GM19397 (cell line): ENCODE data around the gene VASN.
"Not testable (repeated sequence)": the region's sequence is repeated elsewhere in the genome, so short reads cannot be mapped to it uniquely, and the experiment has no call there.

ENCODE experiments used
- ATAC-seq: cut with Tn5 transposase; IDR thresholded peaks from one replicate; pipeline ENCODE4 v1.9.1; 2021; ENCODE audit warnings: mild to moderate bottlenecking, moderate library complexity; ENCODE audit not compliant: unreplicated experiment

Gene VASN

DNA sequence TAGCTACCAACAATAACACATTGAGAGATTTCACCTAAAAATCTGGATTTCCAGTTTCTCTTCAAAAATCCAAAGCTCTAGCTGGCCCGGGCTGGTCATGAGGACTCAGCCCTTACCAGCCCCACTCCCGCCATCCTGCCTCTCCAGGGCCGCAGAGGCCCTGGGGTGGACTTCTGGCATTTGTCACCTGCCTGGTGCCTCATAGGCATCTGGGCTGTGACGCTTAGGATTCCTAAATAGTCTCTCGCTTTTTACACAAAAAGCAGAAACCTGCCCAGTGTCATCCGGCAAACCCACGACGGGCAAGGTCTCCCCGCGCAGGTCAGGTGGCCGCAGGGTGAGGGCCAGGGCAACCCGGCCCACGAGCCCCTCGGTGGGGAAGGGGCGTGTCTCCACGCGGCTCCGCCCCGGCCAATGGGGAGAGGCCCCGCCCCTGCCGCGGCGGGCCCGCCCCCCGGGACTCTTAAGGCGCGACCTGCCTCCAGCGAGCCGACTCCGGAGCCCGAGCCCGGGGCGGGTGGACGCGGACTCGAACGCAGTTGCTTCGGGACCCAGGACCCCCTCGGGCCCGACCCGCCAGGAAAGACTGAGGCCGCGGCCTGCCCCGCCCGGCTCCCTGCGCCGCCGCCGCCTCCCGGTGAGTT, at the start of gene VASN:
Gene VASN (plus strand): TSS at position 492 of the 644 bp plus-strand sequence. CDS start 9,030 bp downstream, outside the sequence.
- peak; percentile 70 for ATAC-seq

DNA sequence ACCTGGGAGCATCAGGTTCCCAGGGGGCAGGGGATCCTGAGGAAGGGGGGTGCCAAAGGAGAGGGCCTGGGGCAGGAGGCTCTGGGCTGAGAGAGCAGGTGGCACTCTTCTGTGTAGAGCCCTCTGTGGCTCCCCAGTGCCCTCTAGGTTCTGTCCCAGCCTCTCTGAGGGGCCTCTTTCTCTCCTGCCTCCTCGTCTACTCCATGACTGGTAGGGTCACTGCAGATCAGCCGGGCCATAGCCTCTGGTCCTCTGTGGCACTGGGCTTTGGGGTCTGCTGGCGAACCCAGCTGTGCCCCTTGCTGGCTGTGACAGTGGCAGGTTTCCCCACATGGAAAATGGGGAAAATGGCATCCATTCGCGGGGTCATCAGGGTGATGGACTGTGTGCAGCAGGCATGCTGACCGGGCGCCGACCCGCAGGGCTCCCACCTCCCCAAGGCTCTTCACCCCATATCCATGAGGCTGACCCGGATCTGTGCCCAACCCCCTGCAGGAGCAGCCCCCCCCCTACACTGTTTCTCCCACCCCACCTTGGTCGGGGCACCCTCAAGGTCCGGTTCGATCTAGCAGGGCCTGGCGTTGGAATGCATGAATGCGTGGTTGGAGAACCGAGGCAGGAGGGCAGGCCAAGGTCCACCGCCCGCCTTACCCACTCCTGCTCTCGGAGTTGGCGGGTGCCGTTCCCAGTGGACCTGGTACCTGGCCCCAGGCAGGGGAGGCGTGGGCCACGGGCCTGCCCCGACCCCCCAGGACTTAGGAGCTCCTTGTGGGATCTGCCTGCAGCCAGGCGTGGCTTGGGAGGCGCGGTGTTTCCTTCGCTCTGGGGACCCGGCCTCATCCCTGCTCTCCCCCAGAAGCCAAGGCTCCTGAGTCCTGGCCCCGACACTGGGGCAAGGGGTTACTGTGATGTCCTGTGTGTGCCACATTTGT, 49.3 kb upstream of the VASN start:
- no peak for ATAC-seq

DNA sequence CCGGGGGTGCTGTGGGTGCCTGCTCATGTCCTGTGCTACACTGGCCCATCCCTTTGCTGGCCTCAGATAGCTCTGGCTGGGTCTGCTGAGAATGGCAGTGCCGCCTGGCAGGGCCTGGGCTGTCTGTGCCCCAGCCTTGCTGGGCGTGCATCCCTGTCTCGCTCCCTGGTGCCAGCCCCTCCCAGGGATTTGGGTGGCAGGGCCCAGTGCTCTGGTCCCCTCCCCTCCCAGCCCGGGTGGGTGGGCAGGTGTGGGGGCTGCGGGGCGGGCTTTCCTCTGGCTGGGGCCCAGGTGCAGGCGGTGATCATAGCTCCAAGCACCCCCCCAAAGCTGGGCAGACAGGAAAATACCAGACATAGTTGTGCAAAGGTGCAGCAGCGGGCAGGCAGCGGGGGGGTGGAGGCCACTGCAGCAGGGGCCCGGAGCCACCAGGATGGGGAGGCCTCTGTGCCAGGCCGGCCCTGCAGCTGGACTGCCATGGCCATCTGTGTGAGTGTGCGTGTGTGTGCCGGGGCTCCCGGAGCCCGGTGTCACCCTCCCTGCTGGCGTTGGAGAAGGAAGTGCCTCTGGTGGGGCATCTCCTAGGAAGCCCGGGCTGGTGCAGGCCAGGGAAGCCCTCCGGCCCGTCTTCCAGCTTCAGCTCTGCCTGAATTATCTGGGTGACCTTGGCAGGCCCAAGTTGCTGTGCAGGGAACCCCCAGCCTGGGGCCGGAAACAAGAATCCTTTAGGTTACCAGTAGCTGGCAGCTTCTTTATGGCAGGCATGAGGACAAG, 48.4 kb upstream of the VASN start:
- ATAC-seq = no peak

DNA sequence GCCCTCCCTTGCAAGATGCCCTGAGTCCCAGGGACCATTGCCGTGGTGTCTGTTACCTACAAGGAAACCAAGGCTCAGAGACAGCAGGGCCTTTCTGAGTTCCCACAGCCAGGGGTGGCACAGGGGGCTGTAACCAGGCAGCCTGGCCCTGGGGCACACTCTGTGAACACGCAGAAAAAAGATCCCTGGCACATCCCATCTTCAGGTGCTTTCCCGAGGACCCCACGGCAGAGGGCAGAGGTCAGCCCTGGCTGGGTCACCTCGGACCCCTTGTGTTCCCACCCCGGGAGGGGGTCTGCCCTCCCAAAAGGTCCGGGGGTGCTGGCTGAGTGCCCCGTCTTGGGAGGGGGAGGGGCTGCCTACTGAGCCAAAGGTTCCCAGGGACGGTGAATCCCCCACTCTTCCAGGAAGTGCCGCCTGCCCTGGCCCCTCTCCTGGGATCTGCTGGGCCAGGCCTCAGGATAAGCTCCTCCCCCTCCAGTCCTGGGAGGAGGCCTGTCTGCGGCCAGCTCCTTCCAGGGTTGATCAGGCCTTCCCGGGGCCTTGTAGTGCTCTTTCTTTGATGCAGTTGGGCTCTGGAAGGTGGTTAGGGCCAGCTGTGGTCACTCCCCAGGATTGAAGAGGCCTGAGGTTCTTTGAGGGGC, 47.7 kb upstream of the VASN start:
- no peak for ATAC-seq

DNA sequence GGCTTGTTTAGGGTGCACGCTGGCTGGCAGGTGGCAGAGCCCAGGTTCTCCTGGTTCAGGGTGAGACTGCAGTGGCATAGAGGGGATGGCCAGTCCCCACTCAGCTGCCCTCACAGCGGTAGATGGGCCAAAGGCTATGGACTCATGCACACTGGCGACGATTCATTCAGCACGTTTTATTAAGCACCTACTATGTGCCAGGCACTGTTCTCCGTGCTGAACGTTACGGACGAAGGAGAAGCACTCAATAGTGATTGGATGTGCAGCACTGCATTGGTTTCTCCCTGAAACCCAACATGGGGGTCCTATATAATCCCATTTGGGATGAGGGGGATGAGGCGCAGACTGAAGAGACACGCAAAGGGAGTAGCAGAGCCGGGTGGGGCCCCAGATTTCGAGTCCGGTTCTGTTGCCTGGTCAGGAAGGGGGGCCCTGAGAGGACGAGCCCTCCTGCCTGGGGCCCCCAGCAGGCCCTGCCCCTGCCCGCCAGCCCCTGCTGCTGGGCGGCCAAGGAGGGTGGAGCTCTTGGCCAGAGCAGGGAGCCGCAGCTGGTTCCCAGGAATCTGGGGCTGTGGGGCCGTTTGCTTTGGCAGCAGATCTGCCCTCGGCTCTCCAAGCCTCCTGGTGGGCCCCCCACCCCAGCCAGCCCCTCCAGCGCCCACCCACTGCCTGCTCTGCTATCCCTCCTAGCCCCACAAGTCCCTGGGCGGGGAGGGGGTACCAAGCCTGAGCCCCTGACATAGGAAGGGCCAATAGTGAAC, 47.0 kb upstream of the VASN start:
- no peak for ATAC-seq

DNA sequence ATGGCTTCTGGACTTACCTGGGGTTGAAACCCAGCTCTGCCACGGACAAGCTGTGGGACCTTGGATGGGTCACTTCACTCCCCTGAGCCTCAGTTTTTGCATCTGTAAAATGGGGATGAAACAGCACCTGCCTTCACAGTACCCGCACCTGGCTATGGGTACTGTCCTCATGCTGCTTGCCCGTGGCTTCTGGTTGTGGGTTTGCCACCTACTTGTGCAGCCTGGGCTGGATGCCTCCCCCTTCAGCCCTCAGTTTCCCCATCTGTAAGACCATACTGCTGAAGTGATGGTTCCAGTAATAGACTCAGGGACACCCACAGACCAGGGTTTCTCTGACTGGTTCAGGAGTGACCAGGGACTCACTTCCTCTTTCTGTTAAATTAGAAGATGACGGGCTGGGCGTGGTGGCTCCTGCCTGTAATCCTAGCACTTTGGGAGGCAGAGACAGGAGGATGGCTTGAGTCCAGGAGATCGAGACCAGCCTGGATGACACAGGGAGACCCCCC, 46.3 kb upstream of the VASN start:
- no peak for ATAC-seq

DNA sequence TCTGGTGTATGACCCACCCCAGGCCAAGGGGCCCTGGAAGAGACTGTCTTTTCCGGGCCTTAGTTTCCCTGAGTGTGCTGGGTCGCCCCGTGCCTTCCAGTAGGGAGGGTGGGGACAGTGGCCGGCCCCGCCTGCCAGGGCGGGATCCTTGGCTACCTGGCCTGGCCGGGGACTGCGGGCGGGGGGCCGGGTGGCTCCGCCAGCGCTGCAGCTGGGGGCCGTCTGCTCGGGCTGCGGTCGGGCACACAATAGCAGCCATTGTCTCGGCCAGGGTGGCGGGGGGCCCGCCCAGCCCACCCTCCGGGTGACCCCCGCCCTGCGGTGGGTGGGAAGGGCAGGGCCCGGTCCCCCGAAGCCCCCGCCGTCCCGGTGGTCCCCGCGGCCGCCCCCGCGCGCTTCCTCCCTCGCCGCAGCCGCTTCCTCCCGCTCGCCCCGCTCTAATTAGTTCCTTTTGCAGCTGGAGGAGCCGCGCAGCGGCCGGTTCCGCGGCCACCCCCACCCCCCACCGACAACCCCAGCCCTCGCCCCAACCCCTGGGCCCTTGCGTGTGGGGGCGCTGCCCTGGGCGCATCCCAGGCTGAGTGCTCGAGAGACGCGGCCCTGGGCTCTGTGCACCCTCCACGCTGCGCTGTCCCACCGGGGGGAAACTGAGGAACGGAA, 44.1 kb upstream of the VASN start:
- no peak for ATAC-seq

DNA sequence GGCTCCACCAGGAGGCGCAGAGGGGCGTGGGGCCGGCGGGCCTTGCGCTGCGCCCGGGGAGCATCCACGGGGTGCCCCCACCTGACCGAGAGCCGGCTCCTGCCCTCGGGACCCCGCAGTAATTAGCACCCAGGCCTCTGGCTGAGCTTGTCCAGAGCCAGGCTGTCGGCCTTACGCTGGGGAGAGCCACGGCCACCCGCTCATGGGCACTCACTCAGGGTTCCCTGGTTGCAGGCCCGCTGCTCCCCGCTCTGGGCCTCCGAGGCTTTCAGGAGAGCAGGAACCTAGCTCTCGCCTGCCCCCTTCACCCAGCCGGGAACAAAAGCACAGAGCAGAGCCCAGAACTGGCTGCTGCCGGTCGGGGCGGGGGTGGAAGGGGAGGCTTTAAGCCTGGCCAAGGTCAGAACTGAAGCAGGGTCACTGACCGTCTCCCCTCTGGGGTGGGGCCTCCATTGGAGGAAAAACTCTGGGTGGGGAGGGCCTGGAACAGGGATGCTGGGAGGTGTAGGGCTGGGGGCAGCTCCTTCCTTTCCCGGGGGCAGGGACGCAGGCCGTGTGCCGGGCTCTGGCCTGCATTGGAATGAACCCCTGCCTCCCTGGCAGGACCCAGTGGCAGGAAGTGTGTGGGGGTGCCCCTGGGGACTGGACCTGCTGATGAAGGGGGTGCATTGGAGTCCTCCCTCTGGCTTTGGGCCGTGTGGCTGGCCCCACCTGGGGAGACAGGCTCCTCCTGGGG, 43.4 kb upstream of the VASN start:
- ATAC-seq = no peak

DNA sequence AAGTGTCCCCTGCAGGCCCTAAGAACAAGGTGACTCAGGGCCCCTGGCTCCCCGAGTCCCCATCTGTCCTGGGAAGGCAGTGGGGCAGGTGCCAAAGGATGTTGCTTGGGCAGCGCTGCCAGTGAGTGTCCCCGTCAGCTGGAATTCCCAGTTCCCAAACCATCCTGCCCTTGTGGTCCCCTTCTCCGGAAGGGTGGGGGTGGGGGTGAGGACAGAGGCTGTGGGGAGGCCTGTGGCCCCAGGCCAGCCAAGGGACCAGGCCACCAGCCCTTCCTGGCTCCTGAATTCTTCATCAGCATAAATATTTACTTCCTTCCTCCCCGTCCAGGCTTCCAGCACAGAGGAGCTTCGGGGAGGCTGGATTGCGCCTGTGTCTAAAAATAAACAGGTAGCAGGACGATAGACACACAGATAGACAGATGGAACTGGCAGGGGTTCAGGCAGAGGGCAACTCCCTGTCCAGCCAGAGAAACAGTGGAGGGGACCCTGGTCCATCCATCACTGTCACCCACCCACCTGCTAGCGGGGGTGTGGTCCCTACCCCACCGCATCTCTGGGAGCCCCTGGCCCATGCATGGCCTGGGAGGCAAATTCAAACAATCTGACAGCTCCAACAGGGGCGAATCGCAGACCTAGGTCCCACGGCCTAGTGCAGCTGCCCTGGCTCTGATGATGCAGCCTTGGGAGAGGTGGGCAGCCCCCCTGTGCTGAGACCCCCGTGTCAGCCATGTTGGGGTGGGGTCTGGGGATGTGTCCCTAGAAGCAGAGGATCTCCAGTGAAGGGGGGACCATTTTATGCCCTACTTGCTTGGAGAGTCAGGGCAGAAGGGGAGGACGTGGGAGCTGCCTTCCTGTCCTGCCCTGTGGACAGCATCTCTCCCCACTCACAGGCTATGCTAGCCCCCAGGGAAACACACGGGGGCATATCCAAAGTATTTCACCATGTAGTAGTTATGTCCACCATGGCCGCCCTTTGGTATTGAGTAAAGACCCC, 42.6 kb upstream of the VASN start:
- ATAC-seq = no peak

DNA sequence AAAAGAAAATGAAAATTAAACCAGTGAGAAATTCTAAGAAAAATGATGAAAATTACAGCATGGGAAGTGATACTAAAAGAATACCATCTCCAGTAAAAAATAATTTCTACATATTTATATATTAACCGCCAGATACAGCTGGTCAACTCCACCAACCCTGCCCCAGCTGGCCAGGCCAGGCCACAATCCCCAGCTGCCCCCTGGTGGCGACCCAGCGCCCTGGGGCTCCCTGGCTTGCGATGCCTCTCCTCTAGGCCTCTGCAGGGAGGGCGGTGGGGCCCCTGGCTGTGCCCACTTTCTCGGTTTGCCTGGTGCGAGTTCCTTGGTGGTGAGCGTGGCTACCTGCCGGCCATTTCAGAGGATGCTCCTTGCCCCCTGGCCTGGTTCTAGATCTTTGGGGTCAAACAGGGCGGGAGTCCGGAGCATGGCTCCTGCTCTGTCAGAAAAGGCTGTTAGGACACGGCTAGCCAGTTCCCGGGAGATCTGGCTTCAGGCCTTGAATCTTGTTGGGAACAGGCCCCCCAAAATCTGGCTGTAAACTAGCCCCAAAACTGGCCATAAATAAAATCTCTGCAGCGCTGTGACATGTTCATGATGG, 41.3 kb upstream of the VASN start:
- no peak for ATAC-seq

DNA sequence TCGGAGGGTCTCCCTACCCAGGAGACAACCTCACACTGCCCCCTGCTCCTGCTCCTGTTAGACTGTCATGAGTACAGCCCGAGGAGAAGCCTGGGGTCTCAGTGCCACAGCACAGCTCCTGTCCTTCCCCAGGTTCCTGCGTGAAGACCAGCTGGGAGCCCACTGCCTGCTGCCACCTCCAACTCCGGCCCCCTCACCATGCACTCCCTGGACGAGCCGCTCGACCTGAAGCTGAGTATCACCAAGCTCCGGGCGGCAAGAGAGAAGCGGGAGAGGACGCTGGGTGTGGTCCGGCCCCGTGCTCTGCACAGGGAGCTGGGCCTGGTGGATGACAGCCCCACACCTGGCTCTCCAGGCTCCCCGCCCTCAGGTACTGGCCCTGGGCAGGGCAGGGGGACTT, 39.6 kb upstream of the VASN start:
- no peak for ATAC-seq

DNA sequence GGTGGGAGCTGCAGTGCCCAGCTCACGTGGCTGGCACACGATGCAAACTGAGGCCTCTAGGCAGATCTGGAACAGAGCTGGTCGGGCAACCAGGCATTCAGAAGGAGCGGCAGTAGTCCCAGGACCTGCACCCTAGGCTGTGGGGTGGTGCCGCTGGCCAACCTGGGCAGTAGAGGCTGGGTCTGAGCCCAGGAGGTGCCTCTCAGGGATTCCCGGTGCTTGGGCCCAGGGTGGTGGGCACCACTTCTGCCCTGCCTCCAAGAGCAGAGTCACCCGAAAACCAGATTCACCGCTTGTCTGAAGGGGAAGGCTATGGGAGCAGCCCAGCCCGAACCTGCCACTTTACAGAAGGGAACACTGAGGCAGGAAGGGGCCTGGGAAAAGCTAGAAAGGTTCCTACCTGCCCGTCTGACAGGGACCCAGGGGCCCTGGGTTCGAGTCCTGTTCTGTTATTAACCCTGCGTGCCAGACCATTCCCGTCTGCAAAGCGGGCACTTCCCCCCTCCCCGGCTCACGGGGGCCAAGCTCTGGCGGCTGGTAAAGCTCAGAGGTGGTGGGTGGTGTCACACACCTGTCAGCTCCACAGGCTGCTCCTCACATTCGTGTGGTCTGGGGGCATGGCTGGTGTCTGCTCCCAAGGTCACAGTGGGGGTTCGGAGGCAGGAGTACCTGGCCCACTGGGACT, 38.9 kb upstream of the VASN start:
- no peak for ATAC-seq

DNA sequence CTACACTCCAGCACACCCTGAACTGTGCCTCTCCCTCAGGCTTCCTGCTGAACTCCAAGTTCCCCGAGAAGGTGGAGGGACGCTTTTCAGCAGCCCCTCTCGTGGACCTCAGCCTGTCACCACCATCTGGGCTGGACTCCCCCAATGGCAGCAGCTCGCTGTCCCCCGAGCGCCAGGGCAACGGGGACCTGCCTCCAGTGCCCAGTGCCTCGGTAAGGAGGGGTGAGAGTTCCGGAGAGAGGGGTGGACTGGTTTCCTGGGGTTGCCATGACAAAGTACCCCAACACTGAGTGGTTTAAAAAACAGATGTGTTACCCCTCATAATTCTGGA, 38.4 kb upstream of the VASN start:
- no peak for ATAC-seq

DNA sequence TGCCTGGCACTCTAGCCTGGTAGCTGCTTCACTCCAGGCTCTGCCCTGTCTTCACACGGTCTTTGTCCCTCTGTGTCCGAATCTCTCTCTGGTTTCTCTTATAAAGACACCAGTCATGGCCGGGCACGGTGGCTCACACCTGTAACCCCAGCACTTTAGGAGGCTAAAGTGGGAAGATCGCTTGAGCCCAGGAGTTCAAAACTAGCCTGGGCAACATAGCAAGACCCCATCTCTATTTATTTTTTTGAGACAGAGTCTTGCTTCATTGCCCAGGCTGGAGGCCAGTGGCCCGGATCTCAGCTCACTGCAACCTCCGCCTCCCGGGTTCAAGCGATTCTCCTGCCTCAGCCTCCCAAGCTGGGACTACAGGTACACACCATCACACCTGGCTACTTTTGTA, 37.9 kb upstream of the VASN start:
- ATAC-seq = not testable (repeated sequence)

DNA sequence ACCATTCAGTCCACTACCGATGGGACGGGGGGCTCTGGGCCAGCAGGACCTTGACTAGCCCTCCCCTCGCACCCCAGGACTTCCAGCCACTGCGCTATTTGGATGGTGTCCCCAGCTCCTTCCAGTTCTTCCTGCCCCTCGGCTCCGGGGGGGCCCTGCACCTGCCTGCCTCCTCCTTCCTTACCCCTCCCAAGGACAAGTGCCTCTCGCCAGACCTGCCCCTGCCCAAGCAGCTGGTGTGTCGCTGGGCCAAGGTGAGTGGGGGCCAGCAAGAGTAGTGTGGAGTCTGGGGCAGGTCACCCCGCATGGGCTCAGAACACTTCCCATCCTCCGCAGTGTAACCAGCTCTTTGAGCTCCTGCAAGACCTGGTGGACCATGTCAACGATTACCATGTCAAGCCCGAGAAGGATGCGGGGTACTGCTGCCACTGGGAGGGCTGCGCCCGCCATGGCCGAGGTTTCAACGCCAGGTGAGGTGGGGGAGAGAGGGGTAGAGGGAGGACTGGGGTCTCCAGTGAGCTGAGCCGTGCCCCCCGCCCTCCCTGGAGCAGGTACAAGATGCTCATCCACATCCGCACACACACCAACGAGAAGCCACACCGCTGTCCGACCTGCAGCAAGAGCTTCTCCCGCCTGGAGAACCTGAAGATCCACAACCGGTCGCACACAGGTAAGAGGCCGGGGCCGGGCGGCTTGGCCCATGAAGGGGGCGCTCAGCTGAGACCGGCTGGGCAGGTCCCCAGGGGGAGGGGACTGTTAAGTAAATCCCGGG, 36.7 kb upstream of the VASN start:
- ATAC-seq = no peak
